GM12875 (cell line): ENCODE data around the gene VGLL4.

Source experiments
- H3K4me3 ChIP-seq: one replicate; pipeline ENCODE4 v1.5.1; 2011; ENCODE audit warnings: low read depth, low read length, control low read depth
- CTCF ChIP-seq: IDR thresholded peaks from 2 replicates; pipeline ENCODE4 v1.5.1; 2011; ENCODE audit warnings: low read depth, mild to moderate bottlenecking, control low read depth, inconsistent platforms, low read length, moderate library complexity, borderline replicate concordance; ENCODE audit not compliant: insufficient read depth

VGLL4 gene

GRCh38 chr3:11606865-11607440 is 36.8 kb downstream of the VGLL4 start:
- no peak for TF ChIP-seq CTCF
- no peak overlapping the region for H3K4me3 ChIP-seq

- no peak overlapping the region for H3K4me3 ChIP-seq
- no peak for TF ChIP-seq CTCF
These were observed 37.5 kb downstream of the VGLL4 start for GRCh38 chr3:11606090-11606784.

- no peak overlapping the region for H3K4me3 ChIP-seq
- no peak for TF ChIP-seq CTCF
These were observed 38.3 kb downstream of the VGLL4 start for GRCh38 chr3:11605398-11605797.

GRCh38 chr3:11604139-11604892 is 39.4 kb downstream of the VGLL4 start:
- no peak overlapping the region for H3K4me3 ChIP-seq
- no peak for TF ChIP-seq CTCF

- H3K4me3 ChIP-seq: no peak overlapping the region
- TF ChIP-seq CTCF: no peak
These were observed 40.1 kb downstream of the VGLL4 start for GRCh38 chr3:11603628-11604027.

GRCh38 chr3:11602886-11603527 is 40.7 kb downstream of the VGLL4 start:
- H3K4me3 ChIP-seq: no peak overlapping the region

More at GRCh38 chr3:11602886-11603527, 40.7 kb downstream of the VGLL4 start:
- TF ChIP-seq CTCF: no peak
